ENCODE measurements around the gene HEXA.

DNA sequence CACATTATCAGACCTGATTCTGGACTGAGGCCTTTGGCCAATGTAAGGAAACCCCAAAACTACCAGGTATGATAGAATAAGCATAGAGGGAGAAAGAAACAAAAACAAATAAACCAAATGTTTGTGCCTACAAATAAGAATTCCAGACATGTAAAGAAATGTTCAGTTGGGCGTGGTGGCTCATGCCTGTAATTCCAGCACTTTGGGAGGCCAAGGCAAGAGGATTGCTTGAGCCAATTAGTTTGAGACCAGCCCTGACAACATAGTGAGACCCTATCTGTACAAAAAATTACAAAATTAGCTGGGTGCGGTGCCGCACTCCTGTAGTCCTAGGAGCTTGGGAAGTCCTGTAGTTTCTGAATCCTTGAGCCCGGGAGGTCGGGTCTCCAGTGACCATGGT lies 35.3 kb upstream of the HEXA start:
- TF ChIP-seq, protein P1, sequence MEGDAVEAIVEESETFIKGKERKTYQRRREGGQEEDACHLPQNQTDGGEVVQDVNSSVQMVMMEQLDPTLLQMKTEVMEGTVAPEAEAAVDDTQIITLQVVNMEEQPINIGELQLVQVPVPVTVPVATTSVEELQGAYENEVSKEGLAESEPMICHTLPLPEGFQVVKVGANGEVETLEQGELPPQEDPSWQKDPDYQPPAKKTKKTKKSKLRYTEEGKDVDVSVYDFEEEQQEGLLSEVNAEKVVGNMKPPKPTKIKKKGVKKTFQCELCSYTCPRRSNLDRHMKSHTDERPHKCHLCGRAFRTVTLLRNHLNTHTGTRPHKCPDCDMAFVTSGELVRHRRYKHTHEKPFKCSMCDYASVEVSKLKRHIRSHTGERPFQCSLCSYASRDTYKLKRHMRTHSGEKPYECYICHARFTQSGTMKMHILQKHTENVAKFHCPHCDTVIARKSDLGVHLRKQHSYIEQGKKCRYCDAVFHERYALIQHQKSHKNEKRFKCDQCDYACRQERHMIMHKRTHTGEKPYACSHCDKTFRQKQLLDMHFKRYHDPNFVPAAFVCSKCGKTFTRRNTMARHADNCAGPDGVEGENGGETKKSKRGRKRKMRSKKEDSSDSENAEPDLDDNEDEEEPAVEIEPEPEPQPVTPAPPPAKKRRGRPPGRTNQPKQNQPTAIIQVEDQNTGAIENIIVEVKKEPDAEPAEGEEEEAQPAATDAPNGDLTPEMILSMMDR (IDR thresholded peaks at IDR 0.05): no peak
- no peak for TF ChIP-seq POLR2A (IDR thresholded peaks at IDR 0.05)

Measured in stomach (tissue), 4 donors.